ENCODE data around the gene TUBAL3. TPM values are rescaled to one million over a fixed set of nuclear protein-coding genes. Genes with fewer than 3 reads are reported as not detected.
A peak's percentile ranks its signal among the peaks of the same experiment; 100 is the strongest.

Gene TUBAL3
- polyA plus RNA-seq (2011; rRNA removed) (not detected in 2 replicates), polyA minus RNA-seq (2011; rRNA and poly(A)+ RNA removed) (not detected in 2 replicates)

DNA sequence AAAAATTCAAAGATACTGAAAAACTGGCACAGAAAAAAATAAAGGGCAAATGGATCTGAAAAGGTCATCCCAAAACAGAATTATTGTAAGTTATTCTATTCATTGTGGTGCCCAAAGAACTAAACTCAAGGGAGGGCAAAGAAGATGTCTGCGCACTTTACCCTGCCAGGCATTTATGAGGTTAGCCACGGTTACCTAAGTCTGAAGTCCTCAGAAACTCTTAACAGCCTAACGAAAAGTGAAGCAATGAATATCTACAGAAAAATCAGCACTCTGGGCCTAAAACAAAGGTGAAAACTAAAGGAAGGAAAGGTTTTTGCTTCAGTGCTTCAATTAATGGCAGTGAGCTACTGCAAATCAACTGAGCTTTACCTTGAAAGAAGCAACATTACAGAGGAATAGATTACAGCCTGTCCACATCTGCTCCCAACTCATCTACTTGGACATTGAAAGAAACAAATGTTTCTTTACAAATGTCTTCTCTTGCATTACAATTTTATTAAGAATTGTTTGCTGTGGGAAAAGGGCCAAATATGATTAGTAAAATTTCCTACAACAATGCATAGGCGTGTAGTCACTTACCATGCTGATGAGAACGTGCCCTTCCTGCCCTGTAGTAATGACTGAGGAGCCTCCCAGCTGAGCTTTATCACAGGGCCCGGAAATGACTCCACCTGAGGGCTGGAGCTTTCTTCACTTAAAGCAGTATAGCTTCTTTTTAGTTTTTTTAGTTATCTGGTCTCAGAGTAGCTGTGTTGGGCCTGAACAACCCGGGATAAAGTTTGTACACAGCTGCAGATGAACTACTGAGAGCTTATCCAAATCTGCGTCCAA is at the start of gene TUBAL3:
TUBAL3 (minus strand) TSS at position 621 of the 834 bp plus-strand sequence; CDS start at position 585, 36 bp downstream.
- TF ChIP-seq, protein P1, sequence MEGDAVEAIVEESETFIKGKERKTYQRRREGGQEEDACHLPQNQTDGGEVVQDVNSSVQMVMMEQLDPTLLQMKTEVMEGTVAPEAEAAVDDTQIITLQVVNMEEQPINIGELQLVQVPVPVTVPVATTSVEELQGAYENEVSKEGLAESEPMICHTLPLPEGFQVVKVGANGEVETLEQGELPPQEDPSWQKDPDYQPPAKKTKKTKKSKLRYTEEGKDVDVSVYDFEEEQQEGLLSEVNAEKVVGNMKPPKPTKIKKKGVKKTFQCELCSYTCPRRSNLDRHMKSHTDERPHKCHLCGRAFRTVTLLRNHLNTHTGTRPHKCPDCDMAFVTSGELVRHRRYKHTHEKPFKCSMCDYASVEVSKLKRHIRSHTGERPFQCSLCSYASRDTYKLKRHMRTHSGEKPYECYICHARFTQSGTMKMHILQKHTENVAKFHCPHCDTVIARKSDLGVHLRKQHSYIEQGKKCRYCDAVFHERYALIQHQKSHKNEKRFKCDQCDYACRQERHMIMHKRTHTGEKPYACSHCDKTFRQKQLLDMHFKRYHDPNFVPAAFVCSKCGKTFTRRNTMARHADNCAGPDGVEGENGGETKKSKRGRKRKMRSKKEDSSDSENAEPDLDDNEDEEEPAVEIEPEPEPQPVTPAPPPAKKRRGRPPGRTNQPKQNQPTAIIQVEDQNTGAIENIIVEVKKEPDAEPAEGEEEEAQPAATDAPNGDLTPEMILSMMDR (IDR thresholded peaks at IDR 0.05; ENCODE audit: insufficient read depth, low read depth, low read length) = no peak
- Histone ChIP-seq H3K27me3 (ENCODE audit: control insufficient read depth, insufficient read depth, low read length) (peaks cover 1% of the 10 kb centered on the region; the same call in 1 of the 2 replicates), H3K36me3 (ENCODE audit: control insufficient read depth, insufficient read depth, low read length) (no peaks in the 10 kb centered on the region), H3K4me3 (ENCODE audit: low read depth, low read length) (no peak within 1 kb of the TSS)
- no peak for DNase-seq (ENCODE audit: low read depth)
- CTCF ChIA-PET = interaction anchor here (1.1 to 1.4 kb wide), 2 partner anchors 12 to 17 kb away, joined by 3 read pairs; no protein-coding TSS in a partner anchor
- POLR2A ChIA-PET = no interaction called here

DNA sequence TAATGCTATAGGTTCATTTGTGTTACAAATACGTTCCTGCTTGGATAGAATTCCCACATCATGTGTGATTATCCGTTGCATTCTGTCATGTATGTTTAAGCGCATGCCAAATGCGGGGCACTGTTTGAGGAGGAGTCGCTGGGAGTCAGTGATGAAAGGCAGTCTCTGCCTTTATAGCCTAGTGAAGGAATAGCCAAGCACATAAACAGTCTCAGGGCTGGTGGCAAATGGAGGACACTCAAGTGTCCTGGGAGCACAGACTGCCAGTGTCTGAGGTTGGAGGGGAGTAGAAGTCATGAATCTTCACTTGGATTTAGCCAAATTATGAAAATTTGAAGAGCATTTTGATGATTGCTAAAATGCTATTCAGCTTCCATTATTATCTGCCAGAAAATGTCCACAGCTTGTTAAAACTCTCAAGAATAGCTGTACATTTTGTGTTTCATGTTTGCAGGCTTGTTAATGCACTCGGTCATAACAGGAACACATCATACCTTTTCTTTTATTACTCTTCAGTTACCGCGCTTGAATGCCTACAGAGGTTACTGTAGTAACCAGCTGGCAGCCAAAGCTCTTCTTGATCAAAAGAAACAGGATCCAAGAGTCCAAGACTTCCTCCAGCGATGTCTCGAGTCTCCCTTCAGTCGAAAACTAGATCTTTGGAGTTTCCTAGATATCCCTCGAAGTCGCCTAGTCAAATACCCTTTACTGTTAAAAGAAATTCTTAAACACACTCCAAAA is 49.3 kb upstream of the TUBAL3 start:
- ChIA-PET POLR2A (no interaction called here), CTCF (interaction anchor here (0.9 to 5.0 kb wide), 4 partner anchors 13 to 176 kb away, joined by 3 to 20 read pairs (median 4); no protein-coding TSS in a partner anchor)
- Histone ChIP-seq H3K36me3 (ENCODE audit: control insufficient read depth, insufficient read depth, low read length) (peaks cover 16% of the 10 kb centered on the region), H3K4me3 (ENCODE audit: low read depth, low read length) (no peak overlapping the region), H3K27me3 (ENCODE audit: control insufficient read depth, insufficient read depth, low read length) (no peaks in the 10 kb centered on the region)
- TF ChIP-seq, protein P1 (IDR thresholded peaks at IDR 0.05; ENCODE audit: insufficient read depth, low read depth, low read length) = no peak
- DNase-seq (ENCODE audit: low read depth) = no peak

DNA sequence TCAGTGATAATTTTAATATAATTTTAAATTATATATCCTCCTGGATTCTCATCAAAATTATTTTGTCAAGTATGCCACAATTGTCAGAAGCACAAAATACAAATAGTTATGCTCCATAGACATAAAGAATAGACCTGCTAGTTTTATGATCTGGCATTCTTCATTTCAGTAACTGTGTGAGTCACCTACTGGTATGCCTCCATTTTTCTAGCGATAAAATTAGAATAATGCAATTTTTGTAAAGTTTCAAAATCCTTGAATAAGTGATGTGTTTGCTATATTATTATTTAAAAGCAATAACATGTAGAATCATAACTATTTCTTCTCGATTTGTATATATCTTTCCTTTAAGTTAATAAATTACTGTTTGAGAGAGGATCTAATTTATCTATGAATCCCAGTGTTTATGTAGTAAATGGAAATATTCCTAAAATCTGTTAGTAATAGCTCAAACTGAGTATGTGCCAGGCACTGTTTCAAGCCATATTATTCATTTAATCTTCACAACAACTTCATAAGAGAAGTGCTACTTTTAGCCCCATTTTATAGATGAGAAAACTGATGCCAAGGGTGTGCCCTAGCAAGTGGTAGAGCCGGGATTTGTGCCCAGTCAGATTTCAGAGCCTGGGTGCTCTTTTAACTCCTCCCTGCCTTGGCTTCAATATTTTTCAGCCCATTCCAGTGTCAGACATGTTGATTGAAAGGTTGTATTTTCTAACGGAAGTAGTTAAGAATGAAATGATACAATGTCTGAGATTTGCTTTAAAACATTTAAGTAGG is 46.2 kb upstream of the TUBAL3 start:
- Histone ChIP-seq H3K36me3 (ENCODE audit: control insufficient read depth, insufficient read depth, low read length) (peaks cover 7% of the 10 kb centered on the region), H3K27me3 (ENCODE audit: control insufficient read depth, insufficient read depth, low read length) (no peaks in the 10 kb centered on the region), H3K4me3 (ENCODE audit: low read depth, low read length) (no peak overlapping the region)
- POLR2A ChIA-PET = no interaction called here
- CTCF ChIA-PET = no interaction called here
- TF ChIP-seq, protein P1 (IDR thresholded peaks at IDR 0.05; ENCODE audit: insufficient read depth, low read depth, low read length) = no peak
- no peak for DNase-seq (ENCODE audit: low read depth)

DNA sequence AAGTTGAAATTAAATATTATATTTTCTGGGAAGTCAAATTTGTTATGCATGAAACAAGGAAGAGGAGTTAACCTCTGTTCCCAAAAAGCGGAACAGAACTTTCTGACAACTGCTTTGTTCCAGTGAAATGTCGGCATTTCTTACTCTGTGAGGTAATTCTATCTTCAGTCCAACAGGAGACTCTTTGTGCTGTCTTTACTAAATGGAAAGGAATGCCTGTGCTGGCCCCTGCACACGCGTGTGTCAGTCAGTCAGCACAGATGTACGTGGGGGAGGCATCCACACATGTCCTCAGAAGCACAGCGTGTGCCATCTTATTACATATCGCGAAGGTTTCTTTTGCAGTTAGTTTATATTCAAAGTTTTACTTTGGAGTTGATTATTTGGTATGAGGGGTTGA is 45.2 kb upstream of the TUBAL3 start:
- POLR2A ChIA-PET = no interaction called here

More for the DNA sequence above, 45.2 kb upstream of the TUBAL3 start:
- CTCF ChIA-PET = no interaction called here
- DNase-seq (ENCODE audit: low read depth) = no peak
- Histone ChIP-seq H3K36me3 (ENCODE audit: control insufficient read depth, insufficient read depth, low read length) (peaks cover 7% of the 10 kb centered on the region), H3K27me3 (ENCODE audit: control insufficient read depth, insufficient read depth, low read length) (no peaks in the 10 kb centered on the region), H3K4me3 (ENCODE audit: low read depth, low read length) (peak overlapping the region; percentile 24)
- TF ChIP-seq, protein P1 (IDR thresholded peaks at IDR 0.05; ENCODE audit: insufficient read depth, low read depth, low read length) = peak; percentile 34

All from BJ (cell line).